HCT116 (cell line): ENCODE measurements around the gene NKAIN4. TPM values are rescaled to one million over a fixed set of nuclear protein-coding genes. Genes with fewer than 3 reads are reported as not detected.

ENCODE experiments used
- ATAC-seq: fragments of 200-7000 bp; cut with Tn5 transposase; 2 replicates; pipeline ENCODE4 v1.9.1; 2020; ENCODE audit warnings: mild to moderate bottlenecking, moderate library complexity
- BruUV-seq: library from RNA; stranded (reverse); fragments of 400-500 nt; replicated peaks from 2 replicates; lab custom pipeline; 2021; lab: Mats Ljungman, UMichigan
- CTCF ChIA-PET: fragments of 300-600 bp; sonication (Branson Sonifier 250); formaldehyde crosslinking; loops from one replicate; lab custom pipeline; 2021; ENCODE audit warnings: antibody characterized with exemption; lab: Charles Lee
- POLR2A ChIA-PET: fragments of 300-600, 350-600 bp; sonication (Branson Sonifier 250); formaldehyde crosslinking; loops from one replicate; lab custom pipeline; 2021; ENCODE audit warnings: antibody characterized with exemption; lab: Charles Lee
- RAD21 ChIA-PET, 2 experiments: fragments of 300-600 bp; sonication (Branson Sonifier 250); formaldehyde crosslinking; loops; one replicate each; lab custom pipeline; 2023; ENCODE audit warnings: low total read pairs in 2 of 2; ENCODE audit not compliant: uncharacterized antibody in 2 of 2, unreplicated experiment in 2 of 2, low non-redundant PET in 1 of 2; lab: Charles Lee
- DNase-seq: peaks from one replicate; pipeline ENCODE4 v3.0.0-alpha.2; 2010; ENCODE audit warnings: low read depth, low spot score
- H2AFZ ChIP-seq: fragments of 200-600 bp; shearing (Covaris generic), sonication (generic); 2 replicates; pipeline ENCODE4 v1.6.1; 2017; ENCODE audit warnings: low read depth, mixed run types, mixed read lengths, antibody characterized with exemption, low read length; ENCODE audit not compliant: poor library complexity, severe bottlenecking
- H3K27ac ChIP-seq: 2 replicates; pipeline ENCODE4 v1.5.1; 2012; ENCODE audit warnings: low read depth, low read length
- H3K27me3 ChIP-seq: fragments of 200-600 bp; sonication (generic); 2 replicates; pipeline ENCODE4 v1.6.1; 2016; ENCODE audit warnings: mixed run types, low read length, mixed read lengths; ENCODE audit not compliant: insufficient read depth
- H3K36me3 ChIP-seq, 2 experiments: fragments of 200-500 bp in 1 of 2; fragments of 200-600 bp in 1 of 2; sonication (Bioruptor generic) in 1 of 2; sonication (generic) in 1 of 2; 2 replicates each; pipeline versions ENCODE4 v1.5.1 to v1.6.1; 2014 to 2016; ENCODE audit warnings: low read length in 2 of 2, inconsistent platforms in 1 of 2, mixed read lengths in 1 of 2, mixed run types in 1 of 2; ENCODE audit not compliant: insufficient read depth in 2 of 2, control insufficient read depth in 1 of 2
- H3K4me1 ChIP-seq, 2 experiments: fragments of 200-600 bp in 1 of 2; sonication (generic) in 1 of 2; 2 replicates each; pipeline versions ENCODE4 v1.5.1 to v1.6.1; 2012 to 2017; ENCODE audit warnings: low read length in 2 of 2, inconsistent platforms in 1 of 2, mild to moderate bottlenecking in 1 of 2, mixed read lengths in 1 of 2, mixed run types in 1 of 2, moderate library complexity in 1 of 2; ENCODE audit not compliant: insufficient read depth in 2 of 2, control insufficient read depth in 1 of 2
- H3K4me2 ChIP-seq: fragments of 200-600 bp; sonication (generic); 2 replicates; pipeline ENCODE4 v1.6.1; 2017; ENCODE audit warnings: mixed run types, low read length, mixed read lengths
- H3K4me3 ChIP-seq, 2 experiments: fragments of 200-600 bp in 1 of 2; sonication (generic) in 1 of 2; replicated peaks in 1 of 2; 2 replicates each; pipeline ENCODE4 v1.5.1; 2011 to 2016; ENCODE audit warnings: low read length in 2 of 2, control low read depth in 1 of 2, low read depth in 1 of 2, mild to moderate bottlenecking in 1 of 2, mixed read lengths in 1 of 2, mixed run types in 1 of 2
- H3K79me2 ChIP-seq: fragments of 200-600 bp; sonication (generic); 2 replicates; pipeline ENCODE4 v1.6.1; 2017; ENCODE audit warnings: mild to moderate bottlenecking, mixed run types, low read length, moderate library complexity, mixed read lengths; ENCODE audit not compliant: insufficient read depth
- H3K9ac ChIP-seq: fragments of 200-600 bp; sonication (generic); 2 replicates; pipeline ENCODE4 v1.6.1; 2016; ENCODE audit warnings: low read length, mixed read lengths
- H3K9me2 ChIP-seq: fragments of 200-600 bp; sonication (generic), shearing (Covaris generic); 2 replicates; pipeline ENCODE4 v1.6.1; 2017; ENCODE audit warnings: mixed run types, mild to moderate bottlenecking, moderate library complexity; ENCODE audit not compliant: insufficient read depth
- H3K9me3 ChIP-seq, 2 experiments: fragments of 200-500 bp in 1 of 2; fragments of 200-600 bp in 1 of 2; sonication (Bioruptor generic) in 1 of 2; sonication (generic) in 1 of 2; 2 replicates each; pipeline ENCODE4 v1.6.1; 2014 to 2017; ENCODE audit warnings: low read length in 2 of 2, mixed read lengths in 2 of 2, inconsistent platforms in 1 of 2, low read depth in 1 of 2, mild to moderate bottlenecking in 1 of 2, mixed run types in 1 of 2, moderate library complexity in 1 of 2; ENCODE audit not compliant: control insufficient read depth in 1 of 2, insufficient read depth in 1 of 2
- H4K20me1 ChIP-seq: fragments of 200-600 bp; sonication (generic), shearing (Covaris generic); 2 replicates; pipeline ENCODE4 v1.6.1; 2017; ENCODE audit warnings: mixed run types, mild to moderate bottlenecking, moderate library complexity; ENCODE audit not compliant: insufficient read depth
- ATF3 ChIP-seq: IDR thresholded peaks from 2 replicates; pipeline ENCODE4 v1.6.1; 2012
- CBX3 ChIP-seq: IDR thresholded peaks from 2 replicates; pipeline ENCODE4 v1.6.1; 2012; ENCODE audit warnings: low read depth
- CEBPB ChIP-seq: IDR thresholded peaks from 2 replicates; pipeline ENCODE4 v1.6.1; 2012; ENCODE audit warnings: low read depth
- CTCF ChIP-seq, 3 experiments: fragments of 200-600 bp in 1 of 3; sonication (generic) in 1 of 3; IDR thresholded peaks in 2 of 3; conservative IDR thresholded peaks in 1 of 3; 2 replicates each; pipeline ENCODE4 v1.5.1; 2012 to 2017; ENCODE audit warnings: low read depth in 2 of 3, low read length in 2 of 3, antibody characterized with exemption in 1 of 3, borderline replicate concordance in 1 of 3, control low read depth in 1 of 3, mild to moderate bottlenecking in 1 of 3, mixed read lengths in 1 of 3, mixed run types in 1 of 3, moderate library complexity in 1 of 3; ENCODE audit not compliant: insufficient read depth in 1 of 3
- EGR1 ChIP-seq: IDR thresholded peaks from 2 replicates; pipeline ENCODE4 v1.6.1; 2012; ENCODE audit warnings: low read depth
- ELF1 ChIP-seq: IDR thresholded peaks from 2 replicates; pipeline ENCODE4 v1.6.1; 2012; ENCODE audit warnings: low read depth, borderline replicate concordance
- EZH2 ChIP-seq: fragments of 200-600 bp; sonication (generic); IDR thresholded peaks from 2 replicates; pipeline ENCODE4 v1.6.1; 2017; ENCODE audit warnings: antibody characterized with exemption, mixed run types
- FOSL1 ChIP-seq: IDR thresholded peaks from 2 replicates; pipeline ENCODE4 v1.6.1; 2012; ENCODE audit warnings: low read depth
- JUND ChIP-seq: IDR thresholded peaks from 2 replicates; pipeline ENCODE4 v1.6.1; 2012
- MAX ChIP-seq: IDR thresholded peaks from 2 replicates; pipeline ENCODE4 v1.6.1; 2012
- POLR2A ChIP-seq: IDR thresholded peaks from 2 replicates; pipeline ENCODE4 v1.7.0; 2011; ENCODE audit warnings: borderline replicate concordance; ENCODE audit not compliant: insufficient read depth, insufficient read length; ENCODE audit errors: extremely low read depth
- POLR2AphosphoS5 ChIP-seq: IDR thresholded peaks from 2 replicates; pipeline ENCODE4 v1.6.1; 2011; ENCODE audit warnings: mild to moderate bottlenecking, low read depth, low read length, moderate library complexity
- REST ChIP-seq: IDR thresholded peaks from 2 replicates; pipeline ENCODE4 v1.6.1; 2012; ENCODE audit warnings: low read depth
- SIN3A ChIP-seq: IDR thresholded peaks from 2 replicates; pipeline ENCODE4 v1.6.1; 2012; ENCODE audit warnings: low read depth
- TCF7L2 ChIP-seq: IDR thresholded peaks from 2 replicates; pipeline ENCODE4 v1.7.0; 2011; ENCODE audit warnings: borderline replicate concordance, inconsistent platforms; ENCODE audit not compliant: insufficient read depth, insufficient read length; ENCODE audit errors: extremely low read depth
- YY1 ChIP-seq: IDR thresholded peaks from 2 replicates; pipeline ENCODE4 v1.6.1; 2011; ENCODE audit warnings: low read length, low read depth, moderate library complexity, mild to moderate bottlenecking; ENCODE audit not compliant: insufficient replicate concordance; ENCODE audit errors: extremely low read depth
- ZBTB33 ChIP-seq: IDR thresholded peaks from 2 replicates; pipeline ENCODE4 v1.6.1; 2011; ENCODE audit warnings: mild to moderate bottlenecking, low read length, moderate library complexity; ENCODE audit not compliant: insufficient replicate concordance; ENCODE audit errors: extremely low read depth
- ZFX ChIP-seq: fragments of 450-650 bp; IDR thresholded peaks from 2 replicates; pipeline ENCODE4 v1.6.1; 2017
- intact Hi-C: fragments of 100-400 bp; cut with micrococcal nuclease; formaldehyde crosslinking; loops from 2 replicates; pipeline ENCODE4 v1.10.0; 2022
- total RNA-seq: library from RNA; stranded (reverse); gene quantifications from one replicate; pipeline ENCODE4 v1.2.1, GENCODE V29; 2021; ENCODE audit not compliant: unreplicated experiment

Gene NKAIN4
- total RNA-seq, 1 experiment from 2014 or later = not detected

GRCh38 chr20:63227260-63227659 lies 27.0 kb downstream of the NKAIN4 start:
- DNase-seq = no peak
- no peak overlapping the region for H3K4me2 ChIP-seq
- H3K4me1 ChIP-seq = peaks cover 29 to 55% of the 10 kb centered on the region in 2 experiments
- ATAC-seq = no peak
- H3K36me3 ChIP-seq = no peaks in the 10 kb centered on the region
- no TSS peak for BruUV-seq
- RAD21 ChIA-PET = no interaction called here
- TF ChIP-seq FOSL1 (no peak), SIN3A (no peak), CEBPB (no peak), EGR1 (no peak), POLR2AphosphoS5 (no peak), MAX (no peak), ZFX (no peak), ATF3 (no peak), ELF1 (no peak), EZH2 (no peak), YY1 (no peak), JUND (no peak), TCF7L2 (no peak), CBX3 (no peak), REST (no peak), POLR2A (no peak), CTCF (IDR thresholded peaks at IDR 0.05 in 2 of 3, conservative IDR thresholded peaks at IDR 0.05 in 1 of 3; ENCODE audit: borderline replicate concordance in 1 of 3, insufficient read depth in 1 of 3, low read depth in 2 of 3, low read length in 2 of 3) (no peak), ZBTB33 (no peak)
- TF ChIP-seq, all 23 proteins: peak for 0
- ChIA-PET CTCF (no interaction called here), POLR2A (no interaction called here)
- Histone ChIP-seq H3K4me3 (no peak overlapping the region), H3K9ac (no peak overlapping the region), H3K27ac (no peak overlapping the region), H3K27me3 (no peaks in the 10 kb centered on the region), H3K9me3 (no peaks in the 10 kb centered on the region), H4K20me1 (no peaks in the 10 kb centered on the region), H2AFZ (no peak overlapping the region), H3K9me2 (no peaks in the 10 kb centered on the region), H3K79me2 (no peaks in the 10 kb centered on the region)
- intact Hi-C loops = no loop called here
